ENCODE results near the gene LIPI.

DNA sequence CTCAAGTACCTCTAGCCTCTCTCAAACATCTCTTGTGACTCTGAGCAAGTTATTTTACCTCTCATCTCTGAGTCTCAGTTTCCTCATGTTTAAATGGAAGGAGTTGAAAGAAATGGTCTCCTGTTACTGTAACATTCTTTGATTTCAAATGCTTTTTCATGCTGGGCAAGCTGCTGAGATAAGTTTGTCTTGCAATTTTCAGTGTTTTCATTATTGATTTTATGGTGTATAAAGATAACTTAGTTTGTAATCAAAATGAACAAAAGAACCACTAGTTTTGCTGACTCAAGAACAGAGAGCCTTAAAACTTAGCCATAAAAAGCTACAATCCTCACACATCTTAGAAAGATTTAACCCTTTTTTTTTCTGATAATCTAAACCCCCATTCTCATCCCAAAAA is 4.5 kb downstream of the LIPI start:
- TF ChIP-seq POLR2A (IDR thresholded peaks at IDR 0.05) (no peak), POLR2AphosphoS5 (IDR thresholded peaks at IDR 0.05) (no peak)
- TF ChIP-seq, protein P1, sequence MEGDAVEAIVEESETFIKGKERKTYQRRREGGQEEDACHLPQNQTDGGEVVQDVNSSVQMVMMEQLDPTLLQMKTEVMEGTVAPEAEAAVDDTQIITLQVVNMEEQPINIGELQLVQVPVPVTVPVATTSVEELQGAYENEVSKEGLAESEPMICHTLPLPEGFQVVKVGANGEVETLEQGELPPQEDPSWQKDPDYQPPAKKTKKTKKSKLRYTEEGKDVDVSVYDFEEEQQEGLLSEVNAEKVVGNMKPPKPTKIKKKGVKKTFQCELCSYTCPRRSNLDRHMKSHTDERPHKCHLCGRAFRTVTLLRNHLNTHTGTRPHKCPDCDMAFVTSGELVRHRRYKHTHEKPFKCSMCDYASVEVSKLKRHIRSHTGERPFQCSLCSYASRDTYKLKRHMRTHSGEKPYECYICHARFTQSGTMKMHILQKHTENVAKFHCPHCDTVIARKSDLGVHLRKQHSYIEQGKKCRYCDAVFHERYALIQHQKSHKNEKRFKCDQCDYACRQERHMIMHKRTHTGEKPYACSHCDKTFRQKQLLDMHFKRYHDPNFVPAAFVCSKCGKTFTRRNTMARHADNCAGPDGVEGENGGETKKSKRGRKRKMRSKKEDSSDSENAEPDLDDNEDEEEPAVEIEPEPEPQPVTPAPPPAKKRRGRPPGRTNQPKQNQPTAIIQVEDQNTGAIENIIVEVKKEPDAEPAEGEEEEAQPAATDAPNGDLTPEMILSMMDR (IDR thresholded peaks at IDR 0.05) = no peak

Data from stomach (tissue), 4 donors.